Fibroblast of lung (primary cell): Measurements from ENCODE around the gene N4BP2. TPM values are rescaled to one million over a fixed set of nuclear protein-coding genes. Genes with fewer than 3 reads are reported as not detected.

ENCODE experiments used
- DNase-seq, 2 donors: peaks; one replicate each; pipeline versions ENCODE4 v3.0.0 to v3.0.0-alpha.2; 2010; ENCODE audit warnings: low read depth in 2 of 2
- H2AFZ ChIP-seq: 2 replicates; pipeline ENCODE4 v1.5.1; 2012; ENCODE audit warnings: low read length, control low read depth, inconsistent platforms
- H3K27ac ChIP-seq: 2 replicates; pipeline ENCODE4 v1.5.1; 2011; ENCODE audit warnings: low read length, control low read depth; ENCODE audit not compliant: insufficient read depth
- H3K27me3 ChIP-seq: 2 replicates; pipeline ENCODE4 v1.5.1; 2011; ENCODE audit warnings: mild to moderate bottlenecking, low read length; ENCODE audit not compliant: control insufficient read depth, insufficient read depth
- H3K36me3 ChIP-seq: 2 replicates; pipeline ENCODE4 v1.5.1; 2011; ENCODE audit warnings: low read length; ENCODE audit not compliant: control insufficient read depth, insufficient read depth
- H3K4me1 ChIP-seq: 2 replicates; pipeline ENCODE4 v1.5.1; 2011; ENCODE audit warnings: low read length; ENCODE audit not compliant: control insufficient read depth, insufficient read depth; ENCODE audit errors: extremely low read depth
- H3K4me2 ChIP-seq: 2 replicates; pipeline ENCODE4 v1.5.1; 2011; ENCODE audit warnings: low read length, control low read depth; ENCODE audit not compliant: insufficient read depth; ENCODE audit errors: extremely low read depth
- H3K4me3 ChIP-seq, 4 experiments: fragments of 200-600 bp in 1 of 4; sonication (generic) in 1 of 4; replicated peaks in 1 of 4; 2 replicates each; pipeline ENCODE4 v1.5.1; 2011 to 2016; ENCODE audit warnings: low read length in 4 of 4, low read depth in 3 of 4, mild to moderate bottlenecking in 3 of 4, control low read depth in 2 of 4, inconsistent platforms in 1 of 4, mixed read lengths in 1 of 4; ENCODE audit not compliant: insufficient read depth in 1 of 4; ENCODE audit errors: control extremely low read depth in 1 of 4
- H3K79me2 ChIP-seq: 2 replicates; pipeline ENCODE4 v1.5.1; 2012; ENCODE audit warnings: mild to moderate bottlenecking, low read length, inconsistent platforms; ENCODE audit not compliant: control insufficient read depth, insufficient read depth
- H3K9ac ChIP-seq: 2 replicates; pipeline ENCODE4 v1.5.1; 2011; ENCODE audit warnings: mild to moderate bottlenecking, low read length, control low read depth; ENCODE audit not compliant: insufficient read depth
- H3K9me3 ChIP-seq: 2 replicates; pipeline ENCODE4 v1.5.1; 2012; ENCODE audit warnings: low read depth, low read length; ENCODE audit not compliant: control insufficient read depth, insufficient read depth
- H4K20me1 ChIP-seq: 2 replicates; pipeline ENCODE4 v1.5.1; 2011; ENCODE audit warnings: low read length; ENCODE audit not compliant: control insufficient read depth, insufficient read depth; ENCODE audit errors: extremely low read depth
- CTCF ChIP-seq, 2 donors: IDR thresholded peaks in 1 of 2; conservative IDR thresholded peaks in 1 of 2; 1 replicate in 1 of 2; 2 replicates in 1 of 2; pipeline ENCODE4 v1.5.1; 2011 to 2012; ENCODE audit warnings: low read length in 2 of 2, control low read depth in 1 of 2, inconsistent platforms in 1 of 2, low read depth in 1 of 2, mild to moderate bottlenecking in 1 of 2
- EZH2 ChIP-seq: IDR thresholded peaks from 2 replicates; pipeline ENCODE4 v1.5.1; 2012; ENCODE audit warnings: low read length, control low read depth, mild to moderate bottlenecking; ENCODE audit errors: missing control alignments
- polyA plus RNA-seq, 2 donors: library from polyadenylated mRNA; depleted of rRNA in 1 of 2; stranded (reverse) in 1 of 2; unstranded in 1 of 2; fragments of >200 nt; gene quantifications; 2 replicates each; pipeline ENCODE4 v1.2.1, GENCODE V29; 2011 to 2012; ENCODE audit warnings: missing spikeins in 1 of 2
- total RNA-seq: library from RNA; depleted of rRNA; stranded (reverse); fragments of >200 nt; gene quantifications from 2 replicates; pipeline ENCODE4 v1.2.1, GENCODE V29; 2014

N4BP2 gene
- total and polyA plus RNA-seq, 2 donors (not counting 1 experiment from before 2014, with no cell fraction given) = 3.0 to 5.3 TPM

DNA sequence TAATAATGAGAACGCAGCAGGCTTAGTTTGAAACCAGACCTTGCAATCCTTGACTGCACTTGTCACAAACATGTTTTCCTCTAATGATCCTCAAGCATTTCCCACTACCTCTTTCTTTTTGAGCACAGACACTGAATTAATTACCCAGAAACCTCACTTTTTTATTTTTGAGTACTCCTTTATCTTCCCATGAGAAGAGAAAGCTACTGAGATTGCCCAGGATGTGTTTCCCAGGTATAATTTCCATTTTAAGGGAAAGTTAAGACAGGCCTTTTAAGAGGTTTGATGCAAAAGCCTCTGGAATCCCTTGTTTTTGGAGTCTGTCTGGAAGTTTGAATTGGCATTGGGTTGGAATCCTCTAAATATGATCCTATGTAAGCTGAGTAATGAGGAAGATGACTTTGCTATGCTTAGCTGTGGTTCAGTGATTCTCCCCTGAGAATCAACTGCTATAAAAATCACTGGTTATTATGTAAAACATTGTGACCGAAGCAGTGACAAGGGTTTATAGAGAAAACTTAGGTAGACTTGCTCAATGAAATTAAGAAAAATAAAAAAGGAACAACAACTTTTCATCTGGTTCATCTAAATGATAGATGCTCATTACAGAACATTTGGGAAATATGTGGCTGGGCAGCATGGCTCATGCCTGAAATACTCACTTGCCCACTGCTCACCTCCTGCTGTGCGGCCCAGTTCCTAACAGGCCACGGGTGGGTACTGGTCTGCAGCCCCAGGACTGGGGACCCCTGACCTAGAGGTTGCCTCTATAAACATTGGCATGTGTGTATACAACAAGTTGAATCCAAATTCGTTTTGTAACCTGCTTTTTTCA is 129.4 kb downstream of the N4BP2 start:
- H3K9me3 ChIP-seq = no peaks in the 10 kb centered on the region
- H3K27me3 ChIP-seq = no peaks in the 10 kb centered on the region
- no peaks in the 10 kb centered on the region for H3K36me3 ChIP-seq
- no peak overlapping the region for H2AFZ ChIP-seq
- no peak overlapping the region for H3K4me2 ChIP-seq
- no peaks in the 10 kb centered on the region for H3K79me2 ChIP-seq
- peak in 1 of 2 donors; percentile 43 for DNase-seq
- no peak overlapping the region for H3K4me3 ChIP-seq
- H3K9ac ChIP-seq = no peak overlapping the region
- H3K4me1 ChIP-seq = no peaks in the 10 kb centered on the region
- no peaks in the 10 kb centered on the region for H4K20me1 ChIP-seq
- TF ChIP-seq EZH2 = no peak
- TF ChIP-seq CTCF (conservative IDR thresholded peaks at IDR 0.05 in 1 of 2, IDR thresholded peaks at IDR 0.05 in 1 of 2; ENCODE audit: low read depth in 1 of 2, low read length in 2 of 2) = no peak
- H3K27ac ChIP-seq = no peak overlapping the region

DNA sequence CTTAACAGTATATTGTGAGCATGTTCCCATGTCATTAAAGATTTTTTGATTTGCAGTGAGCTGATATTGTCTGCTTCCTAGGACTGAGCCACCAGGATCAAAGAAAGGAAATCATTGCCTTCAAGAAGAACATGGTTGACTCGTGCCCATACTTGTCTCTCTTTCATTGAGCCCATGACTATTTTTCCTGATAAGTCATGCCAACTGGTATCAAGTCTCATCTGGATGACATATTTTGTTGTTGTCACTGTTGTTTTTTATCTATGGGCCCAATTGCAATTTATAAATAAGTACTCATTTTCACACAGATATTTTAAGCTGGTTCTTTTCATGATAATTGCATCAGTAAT is 130.0 kb downstream of the N4BP2 start:
- H3K4me3 ChIP-seq = no peak overlapping the region
- no peak overlapping the region for H3K4me2 ChIP-seq
- H3K27ac ChIP-seq = no peak overlapping the region

GRCh38 chr4:40187386-40187906 is 130.8 kb downstream of the N4BP2 start:
- no peaks in the 10 kb centered on the region for H4K20me1 ChIP-seq
- no peaks in the 10 kb centered on the region for H3K4me1 ChIP-seq
- H3K9me3 ChIP-seq = no peaks in the 10 kb centered on the region
- TF ChIP-seq EZH2 = no peak
- no peak for TF ChIP-seq CTCF (conservative IDR thresholded peaks at IDR 0.05 in 1 of 2, IDR thresholded peaks at IDR 0.05 in 1 of 2; ENCODE audit: low read depth in 1 of 2, low read length in 2 of 2)
- no peak overlapping the region for H3K27ac ChIP-seq
- no peaks in the 10 kb centered on the region for H3K79me2 ChIP-seq
- no peak overlapping the region for H2AFZ ChIP-seq
- no peak overlapping the region for H3K4me3 ChIP-seq
- no peak overlapping the region for H3K4me2 ChIP-seq
- no peaks in the 10 kb centered on the region for H3K36me3 ChIP-seq
- H3K9ac ChIP-seq = no peak overlapping the region
- DNase-seq = no peak
- no peaks in the 10 kb centered on the region for H3K27me3 ChIP-seq

More for the DNA sequence above, 130.0 kb downstream of the N4BP2 start:
- Histone ChIP-seq H3K79me2 (no peaks in the 10 kb centered on the region), H2AFZ (no peak overlapping the region), H3K27me3 (no peaks in the 10 kb centered on the region), H3K9ac (no peak overlapping the region), H3K36me3 (no peaks in the 10 kb centered on the region), H3K4me1 (no peaks in the 10 kb centered on the region), H4K20me1 (no peaks in the 10 kb centered on the region), H3K9me3 (no peaks in the 10 kb centered on the region)
- no peak for DNase-seq
- TF ChIP-seq EZH2 (no peak), CTCF (conservative IDR thresholded peaks at IDR 0.05 in 1 of 2, IDR thresholded peaks at IDR 0.05 in 1 of 2; ENCODE audit: low read depth in 1 of 2, low read length in 2 of 2) (no peak)
